Measurements from ENCODE around the gene ASB15. TPM values are rescaled to one million over a fixed set of nuclear protein-coding genes. Genes with fewer than 3 reads are reported as not detected.
"Not testable (repeated sequence)": the region's sequence is repeated elsewhere in the genome, so short reads cannot be mapped to it uniquely, and the experiment has no call there.

ASB15 gene
- total and polyA plus RNA-seq, 2 of the 8 experiments (the other 6 are each of a cell fraction or from before 2014, with no cell fraction given): not detected

DNA sequence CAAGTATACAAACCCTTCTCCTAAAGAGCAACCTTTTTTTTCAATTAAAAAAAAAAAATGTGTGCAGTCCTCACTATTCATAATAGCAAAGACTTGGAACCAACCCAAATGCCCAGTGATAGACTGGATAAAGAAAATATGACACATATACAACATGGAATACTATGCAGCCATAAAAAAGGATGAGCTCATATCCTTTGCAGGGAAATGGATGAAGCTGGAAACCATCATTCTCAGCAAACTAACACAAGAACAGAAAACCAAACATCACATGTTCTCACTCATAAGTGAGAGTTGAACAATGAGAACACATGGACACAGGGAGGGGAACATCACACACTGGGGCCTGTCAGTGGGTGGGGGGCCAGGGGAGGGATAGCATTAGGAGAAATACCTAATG is 49.5 kb upstream of the ASB15 start:
- H4K8ac ChIP-seq (ENCODE audit: extremely low read depth, insufficient read depth, low read length); H2BK12ac ChIP-seq (ENCODE audit: low read depth, low read length); H3K23ac ChIP-seq (ENCODE audit: insufficient read length); CTCF ChIA-PET (ENCODE audit: partially characterized antibody); H3K14ac ChIP-seq (ENCODE audit: insufficient read length); POLR2A ChIA-PET (ENCODE audit: partially characterized antibody); H3K27me3 ChIP-seq (replicated peaks in 1 of 4; ENCODE audit: control insufficient read depth in 3 of 4, extremely low read depth in 1 of 4, insufficient read depth in 3 of 4, low read length in 3 of 4); H4K20me1 ChIP-seq (replicated peaks in 1 of 2; ENCODE audit: control insufficient read depth in 1 of 2, insufficient read depth in 2 of 2, low read length in 2 of 2); FAIRE-seq; H3K56ac ChIP-seq (replicated peaks; ENCODE audit: insufficient read length, low read depth, low read length); H4K91ac ChIP-seq (replicated peaks; ENCODE audit: insufficient read length, low read length); H2BK20ac ChIP-seq (ENCODE audit: low read length); H4K5ac ChIP-seq (ENCODE audit: insufficient read length, low read depth, low read length); H3K9ac ChIP-seq (replicated peaks in 1 of 4; ENCODE audit: extremely low read depth in 1 of 4, low read depth in 3 of 4, low read length in 3 of 4); H3K4me1 ChIP-seq (replicated peaks in 1 of 4; ENCODE audit: control insufficient read depth in 3 of 4, insufficient read depth in 4 of 4, low read length in 3 of 4); H3K4ac ChIP-seq (replicated peaks; ENCODE audit: insufficient read length, low read depth, low read length); H2BK120ac ChIP-seq (replicated peaks; ENCODE audit: low read depth, low read length); H3K18ac ChIP-seq (ENCODE audit: extremely low read depth, low read length); H3K27ac ChIP-seq (ENCODE audit: low read depth, low read length); DNase-seq (ENCODE audit: low read depth in 1 of 2, low spot score in 2 of 2); H3K23me2 ChIP-seq (ENCODE audit: low read depth, low read length); H3K9me3 ChIP-seq (ENCODE audit: insufficient read depth in 2 of 2, low read depth in 1 of 2, low read length in 1 of 2); H2AFZ ChIP-seq (ENCODE audit: low read length); H2AK5ac ChIP-seq (ENCODE audit: low read depth, low read length); H3K79me1 ChIP-seq (ENCODE audit: low read depth, low read length); H2BK15ac ChIP-seq (ENCODE audit: low read length); H3K4me2 ChIP-seq (ENCODE audit: insufficient read depth in 1 of 2, low read depth in 2 of 2, low read length in 2 of 2); H3K4me3 ChIP-seq (ENCODE audit: extremely low read depth in 1 of 4, insufficient read depth in 2 of 4, low read depth in 3 of 4, low read length in 4 of 4); H2BK5ac ChIP-seq (ENCODE audit: low read depth, low read length): not testable (repeated sequence)
- peaks cover 6 to 47% of the 10 kb centered on the region in 2 experiments for H3K79me2 ChIP-seq (ENCODE audit: control insufficient read depth in 1 of 2, insufficient read depth in 2 of 2, low read length in 2 of 2)
- peaks cover 0 to 29% (median 8%) of the 10 kb centered on the region in 4 experiments; a peak in 4 of 8 replicates for H3K36me3 ChIP-seq (ENCODE audit: control insufficient read depth in 2 of 4, insufficient read depth in 4 of 4, low read length in 3 of 4)
